HL-60 (cell line): Measurements from ENCODE around the gene MYCN.

Experiments used
- GABPA ChIP-seq: IDR thresholded peaks from 2 replicates; pipeline ENCODE4 v1.6.1; 2012; ENCODE audit warnings: low read depth
- POLR2AphosphoS5 ChIP-seq: IDR thresholded peaks from 2 replicates; pipeline ENCODE4 v1.6.1; 2012; ENCODE audit warnings: low read depth
- SPI1 ChIP-seq: IDR thresholded peaks from 2 replicates; pipeline ENCODE4 v1.6.1; 2012; ENCODE audit warnings: low read depth, mild to moderate bottlenecking, borderline replicate concordance
- TF ChIP-seq, protein P1 (sequence below): IDR thresholded peaks from one replicate; pipeline ENCODE4 v1.5.1; 2011; ENCODE audit warnings: low read length, control low read depth, inconsistent platforms; ENCODE audit not compliant: insufficient read depth
- TF ChIP-seq, protein P2 (sequence below): IDR thresholded peaks from 2 replicates; pipeline ENCODE4 v1.6.1; 2012; ENCODE audit warnings: low read depth; ENCODE audit not compliant: insufficient replicate concordance

DNA sequence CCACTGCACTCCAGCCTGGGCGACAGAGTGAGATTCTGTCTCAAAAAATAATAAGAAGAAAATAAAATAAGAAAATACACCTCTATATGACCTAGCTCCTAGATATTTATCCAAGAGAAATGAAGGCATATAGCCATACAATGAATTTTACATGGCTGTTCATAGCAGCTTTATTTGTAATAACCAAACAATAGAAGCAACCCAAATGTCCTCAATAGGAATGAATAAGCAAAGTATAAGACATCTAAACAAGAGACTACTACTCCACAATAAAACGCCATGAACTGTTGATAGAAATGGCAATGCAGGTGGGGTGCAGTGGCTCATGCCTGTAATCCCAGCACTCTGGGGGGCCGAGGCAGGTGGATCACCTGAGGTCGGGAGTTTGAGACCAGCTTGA is 31.2 kb upstream of the MYCN start:
- TF ChIP-seq POLR2AphosphoS5, result no peak
- TF ChIP-seq, protein P1, sequence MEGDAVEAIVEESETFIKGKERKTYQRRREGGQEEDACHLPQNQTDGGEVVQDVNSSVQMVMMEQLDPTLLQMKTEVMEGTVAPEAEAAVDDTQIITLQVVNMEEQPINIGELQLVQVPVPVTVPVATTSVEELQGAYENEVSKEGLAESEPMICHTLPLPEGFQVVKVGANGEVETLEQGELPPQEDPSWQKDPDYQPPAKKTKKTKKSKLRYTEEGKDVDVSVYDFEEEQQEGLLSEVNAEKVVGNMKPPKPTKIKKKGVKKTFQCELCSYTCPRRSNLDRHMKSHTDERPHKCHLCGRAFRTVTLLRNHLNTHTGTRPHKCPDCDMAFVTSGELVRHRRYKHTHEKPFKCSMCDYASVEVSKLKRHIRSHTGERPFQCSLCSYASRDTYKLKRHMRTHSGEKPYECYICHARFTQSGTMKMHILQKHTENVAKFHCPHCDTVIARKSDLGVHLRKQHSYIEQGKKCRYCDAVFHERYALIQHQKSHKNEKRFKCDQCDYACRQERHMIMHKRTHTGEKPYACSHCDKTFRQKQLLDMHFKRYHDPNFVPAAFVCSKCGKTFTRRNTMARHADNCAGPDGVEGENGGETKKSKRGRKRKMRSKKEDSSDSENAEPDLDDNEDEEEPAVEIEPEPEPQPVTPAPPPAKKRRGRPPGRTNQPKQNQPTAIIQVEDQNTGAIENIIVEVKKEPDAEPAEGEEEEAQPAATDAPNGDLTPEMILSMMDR, result no peak
- no peak for TF ChIP-seq GABPA
- TF ChIP-seq, protein P2, sequence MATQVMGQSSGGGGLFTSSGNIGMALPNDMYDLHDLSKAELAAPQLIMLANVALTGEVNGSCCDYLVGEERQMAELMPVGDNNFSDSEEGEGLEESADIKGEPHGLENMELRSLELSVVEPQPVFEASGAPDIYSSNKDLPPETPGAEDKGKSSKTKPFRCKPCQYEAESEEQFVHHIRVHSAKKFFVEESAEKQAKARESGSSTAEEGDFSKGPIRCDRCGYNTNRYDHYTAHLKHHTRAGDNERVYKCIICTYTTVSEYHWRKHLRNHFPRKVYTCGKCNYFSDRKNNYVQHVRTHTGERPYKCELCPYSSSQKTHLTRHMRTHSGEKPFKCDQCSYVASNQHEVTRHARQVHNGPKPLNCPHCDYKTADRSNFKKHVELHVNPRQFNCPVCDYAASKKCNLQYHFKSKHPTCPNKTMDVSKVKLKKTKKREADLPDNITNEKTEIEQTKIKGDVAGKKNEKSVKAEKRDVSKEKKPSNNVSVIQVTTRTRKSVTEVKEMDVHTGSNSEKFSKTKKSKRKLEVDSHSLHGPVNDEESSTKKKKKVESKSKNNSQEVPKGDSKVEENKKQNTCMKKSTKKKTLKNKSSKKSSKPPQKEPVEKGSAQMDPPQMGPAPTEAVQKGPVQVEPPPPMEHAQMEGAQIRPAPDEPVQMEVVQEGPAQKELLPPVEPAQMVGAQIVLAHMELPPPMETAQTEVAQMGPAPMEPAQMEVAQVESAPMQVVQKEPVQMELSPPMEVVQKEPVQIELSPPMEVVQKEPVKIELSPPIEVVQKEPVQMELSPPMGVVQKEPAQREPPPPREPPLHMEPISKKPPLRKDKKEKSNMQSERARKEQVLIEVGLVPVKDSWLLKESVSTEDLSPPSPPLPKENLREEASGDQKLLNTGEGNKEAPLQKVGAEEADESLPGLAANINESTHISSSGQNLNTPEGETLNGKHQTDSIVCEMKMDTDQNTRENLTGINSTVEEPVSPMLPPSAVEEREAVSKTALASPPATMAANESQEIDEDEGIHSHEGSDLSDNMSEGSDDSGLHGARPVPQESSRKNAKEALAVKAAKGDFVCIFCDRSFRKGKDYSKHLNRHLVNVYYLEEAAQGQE, result no peak
- TF ChIP-seq SPI1, result no peak
